Smooth muscle cell (in vitro differentiated cells): ENCODE data around the gene IFIH1. TPM values are rescaled to one million over a fixed set of nuclear protein-coding genes. Genes with fewer than 3 reads are reported as not detected.

Experiments
- DNase-seq: peaks from one replicate; lab custom pipeline; 2025; ENCODE audit not compliant: unreplicated experiment; lab: John Stamatoyannopoulos, UW
- H2AFZ ChIP-seq: fragments of 200-600 bp; sonication (generic); 2 replicates; pipeline ENCODE4 v1.6.0; 2016; ENCODE audit warnings: antibody characterized with exemption, low read depth, mild to moderate bottlenecking
- H3F3A ChIP-seq: fragments of 200-600 bp; sonication (generic); 2 replicates; pipeline ENCODE4 v1.6.0; 2017; ENCODE audit warnings: antibody characterized with exemption, low read depth
- H3K27ac ChIP-seq: fragments of 200-600 bp; sonication (generic); 2 replicates; pipeline ENCODE4 v1.5.1; 2016; ENCODE audit warnings: low read depth, mild to moderate bottlenecking
- H3K27me3 ChIP-seq: fragments of 200-600 bp; sonication (generic); 2 replicates; pipeline ENCODE4 v1.6.1; 2016; ENCODE audit warnings: low read depth, mild to moderate bottlenecking
- H3K36me3 ChIP-seq: fragments of 200-600 bp; sonication (generic); 2 replicates; pipeline ENCODE4 v1.5.1; 2016; ENCODE audit warnings: low read depth
- H3K4me1 ChIP-seq: fragments of 200-600 bp; sonication (generic); 2 replicates; pipeline ENCODE4 v1.5.1; 2016; ENCODE audit warnings: low read depth
- H3K4me2 ChIP-seq: fragments of 200-600 bp; sonication (generic); 2 replicates; pipeline ENCODE4 v1.6.0; 2016; ENCODE audit warnings: mild to moderate bottlenecking
- H3K4me3 ChIP-seq: fragments of 200-600 bp; sonication (generic); 2 replicates; pipeline ENCODE4 v1.5.1; 2016; ENCODE audit warnings: mild to moderate bottlenecking
- H3K79me2 ChIP-seq: fragments of 200-600 bp; sonication (generic); 2 replicates; pipeline ENCODE4 v1.6.0; 2016; ENCODE audit warnings: low read depth, mild to moderate bottlenecking
- H3K9ac ChIP-seq: fragments of 200-600 bp; sonication (generic); 2 replicates; pipeline ENCODE4 v1.6.0; 2016; ENCODE audit warnings: low read depth
- H3K9me3 ChIP-seq: fragments of 200-600 bp; sonication (generic); replicated peaks from 2 replicates; pipeline ENCODE4 v1.5.1; 2016; ENCODE audit warnings: low read depth
- H4K20me1 ChIP-seq: fragments of 200-600 bp; sonication (generic); 2 replicates; pipeline ENCODE4 v1.6.0; 2016; ENCODE audit warnings: low read depth
- CTCF ChIP-seq: fragments of 200-600 bp; sonication (generic); IDR thresholded peaks from 2 replicates; pipeline ENCODE4 v1.5.1; 2017; ENCODE audit warnings: borderline replicate concordance, mild to moderate bottlenecking, antibody characterized with exemption; ENCODE audit not compliant: insufficient read depth, poor library complexity, severe bottlenecking
- WGBS: methylation state at CpG from one replicate; pipeline ENCODE4 v1.1.7; 2016; ENCODE audit warnings: low lambda C conversion rate; 5-methylcytosine and 5-hydroxymethylcytosine counted together
- polyA plus RNA-seq: library from polyadenylated mRNA; unstranded; fragments of >200 nt; fragmentation: Nextera tagmentation; extraction: Ambion mirVana; gene quantifications from 2 replicates; pipeline ENCODE4 v1.2.1, GENCODE V29; 2016
- total RNA-seq: library from RNA; depleted of rRNA; stranded (reverse); fragments of >200 nt; gene quantifications from 2 replicates; pipeline ENCODE4 v1.2.3, GENCODE V29; 2014

Gene IFIH1
- total and polyA plus RNA-seq, 2 experiments from 2014 or later: 0.24 to 2.3 TPM

- H3K79me2 ChIP-seq: no peaks in the 10 kb centered on the region
- 50% methylated on average over 1 of the region's 1 CpG for WGBS
- peak overlapping the region; percentile 39 for H3K4me2 ChIP-seq
- peak; percentile 23 for TF ChIP-seq CTCF
- H3K4me1 ChIP-seq: no peaks in the 10 kb centered on the region
- no peak overlapping the region for H2AFZ ChIP-seq
- H3F3A ChIP-seq: peaks cover 10% of the 10 kb centered on the region
- H3K27me3 ChIP-seq: no peaks in the 10 kb centered on the region
- H3K36me3 ChIP-seq: no peaks in the 10 kb centered on the region
- no peaks in the 10 kb centered on the region for H3K9me3 ChIP-seq
- H3K4me3 ChIP-seq: no peak overlapping the region
- H3K9ac ChIP-seq: no peak overlapping the region
- peak overlapping the region; percentile 85 for H3K27ac ChIP-seq
- DNase-seq: no peak
- no peaks in the 10 kb centered on the region for H4K20me1 ChIP-seq
Observed at GRCh38 chr2:162266460-162266760, 52.1 kb downstream of the IFIH1 start.

- no peaks in the 10 kb centered on the region for H3K79me2 ChIP-seq
- WGBS: 14% methylated on average over 7 of the region's 7 CpGs
- peaks cover 10% of the 10 kb centered on the region for H3F3A ChIP-seq
- peak overlapping the region; percentile 10 for H3K9ac ChIP-seq
- no peaks in the 10 kb centered on the region for H3K4me1 ChIP-seq
- H3K4me2 ChIP-seq: peak overlapping the region; percentile 24
- DNase-seq: no peak
- H3K27ac ChIP-seq: peak overlapping the region; percentile 85
- no peaks in the 10 kb centered on the region for H3K9me3 ChIP-seq
- no peaks in the 10 kb centered on the region for H3K27me3 ChIP-seq
- TF ChIP-seq CTCF: no peak
- H4K20me1 ChIP-seq: no peaks in the 10 kb centered on the region
- no peak overlapping the region for H2AFZ ChIP-seq
- no peaks in the 10 kb centered on the region for H3K36me3 ChIP-seq
- H3K4me3 ChIP-seq: no peak overlapping the region
Observed at GRCh38 chr2:162265666-162266459, 52.6 kb downstream of the IFIH1 start.

GRCh38 chr2:162261032-162261945, 57.2 kb downstream of the IFIH1 start:
- TF ChIP-seq CTCF: no peak
- Histone ChIP-seq H3K4me3 (no peak overlapping the region), H2AFZ (no peak overlapping the region), H3K79me2 (no peaks in the 10 kb centered on the region), H3K9ac (no peak overlapping the region), H3F3A (peaks cover 10% of the 10 kb centered on the region), H3K27ac (peak overlapping the region; percentile 57), H3K9me3 (no peaks in the 10 kb centered on the region), H3K27me3 (no peaks in the 10 kb centered on the region), H3K4me1 (peaks cover 11% of the 10 kb centered on the region), H3K36me3 (no peaks in the 10 kb centered on the region), H4K20me1 (no peaks in the 10 kb centered on the region), H3K4me2 (peak overlapping the region; percentile 40)
- DNase-seq: no peak
- 76% methylated on average over 4 of the region's 4 CpGs for WGBS
